A549 (cell line): ENCODE data around the gene TGIF1. TPM values are rescaled to one million over a fixed set of nuclear protein-coding genes. Genes with fewer than 3 reads are reported as not detected.
A peak's percentile ranks its signal among the peaks of the same experiment; 100 is the strongest.

Experiments
- ATAC-seq, 2 experiments: fragments of 200-7000 bp in 1 of 2; fragments of >200 bp in 1 of 2; cut with Nextera tagmentation in 1 of 2; cut with Tn5 transposase in 1 of 2; 3 replicates each; pipeline versions ENCODE4 v1.8.0 to v1.9.1; 2018 to 2020; ENCODE audit warnings: mild to moderate bottlenecking in 1 of 2, moderate library complexity in 1 of 2
- CTCF ChIA-PET: fragments of 300-600 bp; sonication (Branson Sonifier 250); formaldehyde crosslinking; extraction: SDS; loops from one replicate; lab custom pipeline; 2021; ENCODE audit warnings: antibody characterized with exemption, inconsistent platforms; lab: Yijun Ruan, JAX
- POLR2A ChIA-PET: fragments of 350-600 bp; formaldehyde crosslinking; extraction: SDS; loops from one replicate; lab custom pipeline; 2021; ENCODE audit warnings: antibody characterized with exemption, inconsistent platforms; lab: Yijun Ruan, JAX
- DNase-seq, 2 experiments: peaks; one replicate each; pipeline versions ENCODE4 v3.0.0 to v3.0.0-alpha.2; 2011 to 2016; ENCODE audit warnings: low read depth in 1 of 2, low spot score in 1 of 2
- FAIRE-seq: peaks from 2 replicates; lab custom pipeline; 2011; peaks lifted over from hg19 to GRCh38; lab: Jason Lieb, UNC
- H3K27ac ChIP-seq, 2 experiments: fragments of >200 bp; sonication (Bioruptor Twin); formaldehyde crosslinking; 3 replicates each; pipeline ENCODE4 v1.5.1; 2016 to 2017
- H3K4me1 ChIP-seq: fragments of >200 bp; sonication (Bioruptor Twin); formaldehyde crosslinking; 3 replicates; pipeline ENCODE4 v1.6.1; 2016
- H3K4me2 ChIP-seq: fragments of >200 bp; sonication (Bioruptor Twin); formaldehyde crosslinking; 3 replicates; pipeline ENCODE4 v1.6.1; 2016
- H3K4me3 ChIP-seq: fragments of >200 bp; sonication (Bioruptor Twin); formaldehyde crosslinking; 3 replicates; pipeline ENCODE4 v1.5.1; 2016
- H3K9me3 ChIP-seq: fragments of >200 bp; sonication (Bioruptor Twin); formaldehyde crosslinking; 3 replicates; pipeline ENCODE4 v1.6.1; 2016
- CHD2 ChIP-seq: fragments of 150-350 bp; IDR thresholded peaks from 2 replicates; pipeline ENCODE4 v1.6.1; 2014; ENCODE audit warnings: low read length; ENCODE audit not compliant: partially characterized antibody
- EP300 ChIP-seq, 2 experiments: fragments of >200 bp; sonication (Bioruptor Twin); formaldehyde crosslinking; IDR thresholded peaks; 2 replicates in 1 of 2; 3 replicates in 1 of 2; pipeline ENCODE4 v1.6.1; 2016 to 2017
- FOSL2 ChIP-seq, 2 experiments: fragments of 450-650 bp in 1 of 2; fragments of >200 bp in 1 of 2; sonication (Bioruptor Twin) in 1 of 2; formaldehyde crosslinking; IDR thresholded peaks; 2 replicates each; pipeline versions ENCODE4 v1.5.0 to v1.6.1; 2016 to 2020; ENCODE audit warnings: mild to moderate bottlenecking in 1 of 2, moderate library complexity in 1 of 2
- HOXA7 ChIP-seq: fragments of 250-450 bp; sonication (Bioruptor Pico); IDR thresholded peaks from 2 replicates; pipeline ENCODE4 v1.5.0; 2020; ENCODE audit warnings: mild to moderate bottlenecking, moderate library complexity
- HOXB13 ChIP-seq: fragments of 250-450 bp; sonication (Bioruptor Pico); IDR thresholded peaks from 2 replicates; pipeline ENCODE4 v1.5.0; 2020; ENCODE audit warnings: low read depth, mild to moderate bottlenecking, moderate library complexity
- HOXB5 ChIP-seq: fragments of 250-450 bp; sonication (Bioruptor Pico); IDR thresholded peaks from 2 replicates; pipeline ENCODE4 v1.5.0; 2020; ENCODE audit warnings: mild to moderate bottlenecking, moderate library complexity
- JUN ChIP-seq, 2 experiments: fragments of >200 bp; sonication (Bioruptor Twin); formaldehyde crosslinking; IDR thresholded peaks; 2 replicates in 1 of 2; 3 replicates in 1 of 2; pipeline ENCODE4 v1.6.1; 2016 to 2017
- KDM1A ChIP-seq: fragments of 200-600 bp; sonication (generic); IDR thresholded peaks from 2 replicates; pipeline ENCODE4 v1.6.1; 2016; ENCODE audit warnings: low read depth, mild to moderate bottlenecking
- MAZ ChIP-seq: fragments of 150-350 bp; IDR thresholded peaks from 2 replicates; pipeline ENCODE4 v1.6.1; 2014; ENCODE audit warnings: antibody characterized with exemption, low read depth, low read length, borderline replicate concordance
- NFE2L2 ChIP-seq: fragments of 150-350 bp; conservative IDR thresholded peaks from 2 replicates; pipeline ENCODE4 v1.6.1; 2014; ENCODE audit warnings: low read length
- NPAS2 ChIP-seq: fragments of 250-450 bp; sonication (Bioruptor Pico); IDR thresholded peaks from 2 replicates; pipeline ENCODE4 v1.8.0; 2022; ENCODE audit warnings: mild to moderate bottlenecking, moderate library complexity, borderline replicate concordance
- NR3C1 ChIP-seq: fragments of >200 bp; sonication (Bioruptor Twin); formaldehyde crosslinking; IDR thresholded peaks from 3 replicates; pipeline ENCODE4 v1.6.1; 2017
- PHF8 ChIP-seq: fragments of 200-600 bp; sonication (generic); IDR thresholded peaks from 2 replicates; pipeline ENCODE4 v1.6.1; 2016; ENCODE audit warnings: low read depth, mild to moderate bottlenecking, antibody characterized with exemption, moderate library complexity, borderline replicate concordance
- RFX5 ChIP-seq: fragments of 450-650 bp; IDR thresholded peaks from 2 replicates; pipeline ENCODE4 v1.7.1; 2014; ENCODE audit warnings: antibody characterized with exemption, mild to moderate bottlenecking, moderate library complexity
- SMC3 ChIP-seq: fragments of >200 bp; sonication (Bioruptor Twin); formaldehyde crosslinking; IDR thresholded peaks from 3 replicates; pipeline ENCODE4 v1.6.1; 2018; ENCODE audit warnings: inconsistent platforms
- TFCP2L1 ChIP-seq: fragments of 250-450 bp; sonication (Bioruptor Pico); IDR thresholded peaks from 2 replicates; pipeline ENCODE4 v1.5.0; 2021; ENCODE audit warnings: mild to moderate bottlenecking
- TP53 ChIP-seq: fragments of 250-450 bp; sonication (Bioruptor Pico); IDR thresholded peaks from 2 replicates; pipeline ENCODE4 v1.5.0; 2021; ENCODE audit warnings: mild to moderate bottlenecking, moderate library complexity
- ZSCAN20 ChIP-seq: fragments of 250-450 bp; sonication (Bioruptor Pico); IDR thresholded peaks from 2 replicates; pipeline ENCODE4 v1.8.0; 2022; ENCODE audit warnings: mild to moderate bottlenecking, moderate library complexity
- WGBS: methylation state at CpG from one replicate; pipeline ENCODE4 v1.1.6; 2017; ENCODE audit errors: missing lambda C conversion rate; 5-methylcytosine and 5-hydroxymethylcytosine counted together
- polyA plus RNA-seq, 4 experiments: library from polyadenylated mRNA; depleted of rRNA in 3 of 4; stranded (reverse); fragments of >200 nt; fragmentation: RNase III in 1 of 4; extraction: RNeasy Plus Mini Kit Qiagen cat#74134 plus additional on column Dnase treatment in 1 of 4; gene quantifications; 2 replicates in 3 of 4; 3 replicates in 1 of 4; pipeline ENCODE4 v1.2.3, GENCODE V29; 2011 to 2017
- TF ChIP-seq, protein P1 (sequence below): IDR thresholded peaks from 2 replicates; pipeline ENCODE4 v1.6.1; 2012
- TF ChIP-seq, protein P2 (sequence below): IDR thresholded peaks from 2 replicates; pipeline ENCODE4 v1.6.1; 2012; ENCODE audit warnings: low read depth, borderline replicate concordance

TGIF1 gene
- polyA plus RNA-seq, 2 of the 4 experiments (the other 2 are of a cell fraction), result 160 to 174 TPM

DNA sequence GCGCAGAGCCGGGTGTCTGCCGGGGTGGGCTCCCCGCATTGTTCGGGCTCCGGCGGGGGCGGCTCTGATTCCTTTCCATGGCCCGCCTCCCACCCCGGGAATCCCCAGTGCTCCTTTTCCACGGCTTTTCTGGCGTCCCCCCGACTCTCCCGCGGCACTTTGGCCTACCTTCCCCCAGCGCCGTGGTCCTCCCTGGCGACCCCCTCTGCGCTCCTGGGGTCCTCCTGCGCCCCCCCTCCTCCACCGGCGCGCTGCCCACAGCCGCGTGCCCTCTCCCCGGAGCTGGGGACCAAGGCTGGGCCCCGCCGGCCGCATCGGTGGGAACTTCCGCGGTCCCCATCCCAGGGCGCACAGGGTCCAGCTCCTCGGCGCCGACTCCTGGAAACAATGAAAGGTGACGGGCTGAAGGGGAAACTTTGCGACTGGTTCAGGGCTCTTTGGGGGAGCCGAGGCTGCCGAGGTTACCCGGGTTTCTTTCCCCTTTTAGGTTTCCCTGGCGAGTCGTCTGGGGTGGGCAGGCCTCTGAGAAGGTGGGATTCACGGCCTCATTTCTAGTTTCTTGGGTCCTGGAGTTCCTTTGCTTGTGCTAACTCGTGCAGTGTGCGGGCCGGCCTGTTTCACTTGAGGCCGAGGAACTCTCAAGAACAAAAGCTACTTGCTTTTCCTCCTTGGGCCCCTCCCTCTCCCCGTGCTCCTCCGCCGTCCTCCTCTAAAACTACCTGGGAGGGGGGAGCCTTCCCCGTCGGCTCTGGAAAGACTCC, 2.2 kb downstream of the TGIF1 start:
- H3K4me3 ChIP-seq, result peak overlapping the region; percentile 93
- ChIA-PET POLR2A (interaction anchor here (0.8 to 11.5 kb wide), 12 partner anchors 7 to 214 kb away, joined by 3 to 146 read pairs (median 6); partner anchors contain the start of gene MYL12A), CTCF (interaction anchor here (1.8 to 11.1 kb wide), 6 partner anchors 14 to 214 kb away, joined by 6 to 109 read pairs (median 18); no protein-coding TSS in a partner anchor)
- H3K9me3 ChIP-seq, result no peaks in the 10 kb centered on the region
- H3K27ac ChIP-seq, result peak overlapping the region; percentile 98 to 100
- H3K4me1 ChIP-seq, result peaks cover 6% of the 10 kb centered on the region; the same call in 2 of the 3 replicates
- FAIRE-seq (no peak), DNase-seq (peak in 1 of 2 experiments; percentile 71), ATAC-seq (no peak)
- TF ChIP-seq HOXA7 (CRISPR knock-in tag), result no peak
- no peak for TF ChIP-seq TFCP2L1 (CRISPR knock-in tag)
- TF ChIP-seq RFX5, result no peak
- no peak for TF ChIP-seq ZSCAN20 (CRISPR knock-in tag)
- TF ChIP-seq NR3C1, result no peak
- no peak for TF ChIP-seq NFE2L2
- no peak for TF ChIP-seq MAZ
- peak in 1 of 2 experiments; percentile 35; a peak in 2 of 5 replicates for TF ChIP-seq JUN (IDR thresholded peaks at IDR 0.05)
- TF ChIP-seq PHF8, result peak; percentile 16; the same call in 1 of the 2 replicates
- TF ChIP-seq, protein P1, sequence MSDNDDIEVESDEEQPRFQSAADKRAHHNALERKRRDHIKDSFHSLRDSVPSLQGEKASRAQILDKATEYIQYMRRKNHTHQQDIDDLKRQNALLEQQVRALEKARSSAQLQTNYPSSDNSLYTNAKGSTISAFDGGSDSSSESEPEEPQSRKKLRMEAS, result peak; percentile 30
- no peak; the same call in 1 of the 2 replicates for TF ChIP-seq TP53
- TF ChIP-seq FOSL2 (IDR thresholded peaks at IDR 0.05), result no peak
- no peak for TF ChIP-seq FOSL2 (CRISPR knock-in tag; IDR thresholded peaks at IDR 0.05)
- TF ChIP-seq EP300 (IDR thresholded peaks at IDR 0.05), result no peak
- TF ChIP-seq, protein P2, sequence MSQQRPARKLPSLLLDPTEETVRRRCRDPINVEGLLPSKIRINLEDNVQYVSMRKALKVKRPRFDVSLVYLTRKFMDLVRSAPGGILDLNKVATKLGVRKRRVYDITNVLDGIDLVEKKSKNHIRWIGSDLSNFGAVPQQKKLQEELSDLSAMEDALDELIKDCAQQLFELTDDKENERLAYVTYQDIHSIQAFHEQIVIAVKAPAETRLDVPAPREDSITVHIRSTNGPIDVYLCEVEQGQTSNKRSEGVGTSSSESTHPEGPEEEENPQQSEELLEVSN, result 0 out of 2 replicates have a peak, but pooled peaks have one; percentile 40
- no peak for TF ChIP-seq HOXB13 (CRISPR knock-in tag)
- TF ChIP-seq HOXB5 (CRISPR knock-in tag), result no peak
- no peak for TF ChIP-seq SMC3
- no peak for TF ChIP-seq NPAS2 (CRISPR knock-in tag)
- peak overlapping the region; percentile 98 for H3K4me2 ChIP-seq
- under 1% methylated on average over 31 of the region's 53 CpGs for WGBS

DNA sequence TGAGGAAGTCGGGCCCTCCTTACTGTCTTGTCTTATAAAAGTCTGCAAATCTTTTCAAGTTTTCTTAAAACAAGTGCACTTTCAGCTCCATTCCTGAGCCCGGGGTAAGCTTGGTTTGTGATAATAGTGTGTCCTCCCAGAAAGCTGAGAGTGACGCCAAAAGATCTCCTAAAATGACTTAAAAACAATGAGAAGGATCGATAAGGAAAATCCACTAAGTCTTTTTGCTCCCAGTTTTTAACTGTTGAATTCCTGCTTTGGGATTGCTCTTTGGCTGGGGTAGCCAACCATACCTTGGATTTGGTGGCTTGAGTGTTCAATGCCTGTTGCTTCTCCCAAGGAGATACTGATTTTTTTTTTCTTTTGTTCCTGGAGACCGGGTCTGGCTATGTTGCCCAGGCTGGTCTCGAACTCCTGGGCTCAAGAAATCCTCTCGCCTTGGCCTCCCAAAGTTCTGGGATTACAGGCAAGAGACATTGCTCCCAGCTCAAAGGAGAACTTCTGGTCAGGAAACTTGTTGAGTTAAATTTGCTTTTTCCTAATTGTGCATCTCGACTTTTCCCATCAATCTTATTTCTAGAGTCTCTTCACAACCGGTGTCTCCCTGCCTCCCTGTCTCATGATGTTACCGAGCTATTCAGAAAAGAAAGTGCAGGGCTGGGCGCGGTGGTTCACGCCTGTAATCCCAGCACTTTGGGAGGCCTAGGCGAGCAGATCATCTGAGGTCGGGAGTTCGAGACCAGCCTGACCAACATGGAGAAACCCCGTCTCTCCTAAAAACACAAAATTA, 3.0 kb downstream of the TGIF1 start:
- TF ChIP-seq CHD2 (no peak), HOXA7 (CRISPR knock-in tag) (0 out of 2 replicates have a peak, but pooled peaks have one; percentile 62), KDM1A (no peak)
- DNase-seq, result peak in 1 of 2 experiments; percentile 47
- H3K4me3 ChIP-seq, result peak overlapping the region; percentile 93
- ChIA-PET POLR2A (interaction anchor here (0.8 to 11.5 kb wide), 11 partner anchors 8 to 213 kb away, joined by 3 to 146 read pairs (median 7); partner anchors contain the start of gene MYL12A), CTCF (interaction anchor here (0.7 to 11.1 kb wide), 10 partner anchors 13 to 213 kb away, joined by 3 to 109 read pairs (median 12); no protein-coding TSS in a partner anchor)
- no peaks in the 10 kb centered on the region for H3K9me3 ChIP-seq
- peak overlapping the region; percentile 98 to 100 for H3K27ac ChIP-seq
- FAIRE-seq, result no peak
- no peak for ATAC-seq
- H3K4me2 ChIP-seq, result peak overlapping the region; percentile 98
- WGBS, result under 1% methylated on average over 13 of the region's 17 CpGs
- peaks cover 14% of the 10 kb centered on the region for H3K4me1 ChIP-seq
